Activated naive CD4-positive, alpha-beta T cell treated with anti-CD3 and anti-CD28 coated beads, Interleukin-2, amount 50 U/mL, for 72 hours (primary cell): Measurements from ENCODE around the gene ABCA13. TPM values are rescaled to one million over a fixed set of nuclear protein-coding genes. Genes with fewer than 3 reads are reported as not detected.
A peak's percentile ranks its signal among the peaks of the same experiment; 100 is the strongest.

Experiments
- ATAC-seq, 2 donors: fragments of 150-1000 bp; cut with Tn5 transposase; 2 replicates each; pipeline ENCODE4 v1.10.0; 2021; ENCODE audit warnings: mild to moderate bottlenecking in 2 of 2, moderate library complexity in 2 of 2
- DNase-seq, 2 donors: peaks; one replicate each; pipeline ENCODE4 v3.0.0; 2021 to 2022; ENCODE audit warnings: low spot score in 2 of 2
- H3K27ac Mint-ChIP-seq, 2 donors: one replicate each; pipeline ENCODE4 v1.8.0; 2022; ENCODE audit warnings: mild to moderate bottlenecking in 2 of 2, mixed read lengths in 2 of 2
- H3K36me3 Mint-ChIP-seq, 2 donors: one replicate each; pipeline ENCODE4 v1.8.0; 2022; ENCODE audit warnings: mixed read lengths in 2 of 2
- H3K9me3 Mint-ChIP-seq, 2 donors: one replicate each; pipeline ENCODE4 v1.8.0; 2022; ENCODE audit warnings: mixed read lengths in 2 of 2
- total RNA-seq, 2 donors: library from RNA; stranded (reverse); gene quantifications; one replicate each; pipeline ENCODE4 v1.2.3, GENCODE V29; 2022

The ABCA13 gene
- total RNA-seq, 2 donors from 2014 or later = not detected

DNA sequence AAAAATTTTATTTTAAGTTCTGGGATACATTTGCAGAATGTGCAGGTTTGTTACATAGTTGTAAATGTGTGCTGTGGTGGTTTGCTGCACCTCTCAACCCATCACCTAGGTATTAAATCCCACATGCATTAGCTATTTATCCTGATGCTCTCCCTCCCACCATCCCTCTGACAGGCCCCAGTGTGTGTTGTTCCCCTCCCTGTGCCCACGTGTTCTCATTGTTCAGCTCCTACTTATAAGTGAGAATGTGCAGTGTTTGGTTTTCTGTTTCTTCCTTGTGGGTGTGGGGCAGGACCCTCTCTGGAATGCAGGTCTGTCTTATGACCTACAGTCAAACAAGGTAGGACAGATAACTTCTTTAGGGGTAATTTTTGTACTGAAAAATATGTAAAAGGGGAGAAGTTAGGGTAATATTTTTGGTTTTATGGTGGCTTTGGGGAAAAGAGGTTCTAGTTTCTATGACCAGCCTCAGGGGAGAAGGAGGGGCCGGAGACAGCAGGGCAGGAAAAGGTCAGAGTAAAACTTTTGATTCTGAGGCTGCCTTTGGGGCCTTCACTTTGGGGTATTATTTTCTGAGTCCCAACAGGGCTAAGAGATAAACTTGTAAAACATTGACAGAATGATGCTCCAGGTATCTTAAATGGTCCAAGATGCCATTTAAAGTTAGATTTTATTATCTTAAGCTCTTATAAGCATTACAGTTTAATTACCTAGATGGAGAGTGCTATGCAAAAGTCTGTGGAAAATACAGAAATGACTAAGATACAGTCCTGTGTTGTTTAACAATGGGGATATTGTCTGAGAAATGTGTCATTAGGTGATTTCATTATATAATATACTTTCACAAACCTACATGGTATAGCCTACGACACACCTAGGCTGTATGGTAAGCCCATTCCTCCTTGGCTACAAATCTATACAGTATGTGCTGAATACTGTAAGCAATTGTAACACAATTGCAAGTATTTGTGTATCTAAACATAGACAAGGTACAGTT, 354.8 kb downstream of the ABCA13 start:
- Mint-ChIP-seq H3K36me3 (no peaks in the 10 kb centered on the region), H3K27ac (no peak overlapping the region), H3K9me3 (no peaks in the 10 kb centered on the region)
- ATAC-seq (no peak), DNase-seq (no peak)

- Mint-ChIP-seq H3K27ac (no peak overlapping the region), H3K9me3 (peaks cover 6 to 10% of the 10 kb centered on the region in 2 donors), H3K36me3 (no peaks in the 10 kb centered on the region)
- no peak for ATAC-seq
- DNase-seq = no peak
These were observed 357.4 kb downstream of the ABCA13 start for GRCh38 chr7:48528646-48529045.

DNA sequence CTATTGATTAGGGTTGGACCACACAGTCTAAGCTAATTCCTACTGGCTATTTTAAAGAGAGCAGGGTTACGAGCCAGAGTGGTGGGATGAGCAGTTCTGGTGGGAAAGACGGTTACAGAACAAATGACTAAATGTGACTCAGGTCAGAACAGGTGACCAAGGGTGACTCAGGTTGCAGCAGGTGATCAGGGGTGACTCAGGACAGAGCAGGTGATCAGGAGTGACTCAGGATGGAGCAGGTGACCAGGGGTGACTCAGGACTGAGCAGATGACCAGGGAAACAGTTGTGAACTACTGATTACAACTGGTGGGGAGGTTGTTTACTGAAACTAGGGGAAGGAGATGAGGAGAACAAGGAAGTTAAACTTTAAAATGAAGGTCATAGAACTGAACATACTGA, 366.3 kb downstream of the ABCA13 start:
- DNase-seq = no peak
- H3K9me3 Mint-ChIP-seq = peaks cover 20 to 28% of the 10 kb centered on the region in 2 donors
- no peak overlapping the region for H3K27ac Mint-ChIP-seq
- peak in 1 of 2 donors; percentile 64 for ATAC-seq
- peaks cover 7% of the 10 kb centered on the region in 2 donors for H3K36me3 Mint-ChIP-seq

GRCh38 chr7:48540746-48541145, 369.5 kb downstream of the ABCA13 start:
- Mint-ChIP-seq H3K36me3 (peaks cover 0 to 7% of the 10 kb centered on the region in 2 donors), H3K27ac (no peak overlapping the region), H3K9me3 (peaks cover 7 to 11% of the 10 kb centered on the region in 2 donors)
- ATAC-seq = no peak
- DNase-seq = no peak

GRCh38 chr7:48548667-48549066, 377.4 kb downstream of the ABCA13 start:
- Mint-ChIP-seq H3K9me3 (peaks cover 5 to 7% of the 10 kb centered on the region in 2 donors), H3K36me3 (no peaks in the 10 kb centered on the region), H3K27ac (no peak overlapping the region)
- no peak for ATAC-seq
- DNase-seq = no peak

DNA sequence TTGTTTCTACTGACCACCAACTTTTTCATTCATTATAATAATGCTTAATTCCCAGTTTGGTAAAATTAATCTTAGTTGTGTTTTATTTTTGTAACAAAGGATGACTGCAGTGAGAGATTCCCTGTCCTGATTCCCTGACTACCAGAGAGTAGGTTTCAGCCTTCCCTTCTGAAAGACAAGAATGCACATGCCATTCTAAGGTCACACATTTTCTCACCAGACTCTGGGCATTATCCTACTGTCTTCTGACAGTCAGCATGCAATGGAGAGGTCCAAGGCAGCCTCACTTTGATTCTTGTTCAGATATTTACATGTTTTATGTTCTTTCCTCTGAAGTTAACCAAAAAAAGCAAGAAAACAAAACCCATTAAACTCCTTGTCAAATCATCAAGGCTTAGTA, 380.4 kb downstream of the ABCA13 start:
- no peak for DNase-seq
- no peak for ATAC-seq
- peaks cover 13 to 16% of the 10 kb centered on the region in 2 donors for H3K9me3 Mint-ChIP-seq
- H3K27ac Mint-ChIP-seq = no peak overlapping the region
- no peaks in the 10 kb centered on the region for H3K36me3 Mint-ChIP-seq

DNA sequence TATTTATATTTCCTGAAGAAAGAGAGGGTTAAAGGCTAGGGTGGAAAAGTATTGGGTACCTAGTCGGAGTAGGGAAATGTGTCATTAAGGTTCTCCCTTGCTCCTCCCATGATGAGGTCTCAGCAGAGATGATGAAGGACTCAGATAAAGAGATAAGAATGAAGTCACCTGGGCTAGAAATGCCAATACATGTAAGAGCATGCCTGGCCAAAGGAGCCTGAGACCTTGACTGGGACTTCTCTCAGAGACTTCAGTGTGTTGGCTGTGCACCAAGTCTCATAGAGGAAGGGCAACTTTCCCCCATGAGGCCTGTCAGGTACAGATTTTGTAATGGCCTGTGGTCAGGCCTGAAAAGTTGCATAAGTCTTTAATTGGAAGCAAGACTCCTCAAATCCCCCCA, 392.1 kb downstream of the ABCA13 start:
- ATAC-seq = no peak
- Mint-ChIP-seq H3K36me3 (no peaks in the 10 kb centered on the region), H3K9me3 (peaks cover 0 to 3% of the 10 kb centered on the region in 2 donors)

DNA sequence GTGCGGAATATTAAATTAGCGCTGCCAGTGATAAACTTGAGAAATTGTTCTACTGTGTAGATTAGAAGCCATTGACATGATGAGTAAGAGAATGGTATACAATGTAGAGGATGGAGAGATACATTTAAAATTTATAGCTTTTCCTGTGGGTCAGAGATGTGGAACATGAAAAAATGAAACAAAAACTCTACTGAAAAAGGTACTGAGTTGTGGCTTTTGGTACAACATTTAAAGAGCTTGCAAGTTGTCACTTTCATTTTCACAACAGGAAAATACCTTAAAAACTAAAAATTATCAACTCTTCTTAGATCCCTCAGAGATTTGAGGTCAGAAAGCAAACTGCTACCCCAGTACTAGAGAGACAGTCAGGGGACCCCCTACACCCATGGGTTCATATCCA, 404.3 kb downstream of the ABCA13 start:
- ATAC-seq (no peak), DNase-seq (no peak)
- Mint-ChIP-seq H3K27ac (no peak overlapping the region), H3K9me3 (peaks cover 0 to 5% of the 10 kb centered on the region in 2 donors), H3K36me3 (no peaks in the 10 kb centered on the region)

More for the DNA sequence above, 392.1 kb downstream of the ABCA13 start:
- H3K27ac Mint-ChIP-seq = no peak overlapping the region
- no peak for DNase-seq

GRCh38 chr7:48587475-48587874, 416.2 kb downstream of the ABCA13 start:
- Mint-ChIP-seq H3K27ac (no peak overlapping the region), H3K36me3 (no peaks in the 10 kb centered on the region), H3K9me3 (no peaks in the 10 kb centered on the region)
- ATAC-seq (no peak), DNase-seq (no peak)

- no peaks in the 10 kb centered on the region for H3K36me3 Mint-ChIP-seq
- no peak for ATAC-seq
- no peak overlapping the region for H3K27ac Mint-ChIP-seq
- no peaks in the 10 kb centered on the region for H3K9me3 Mint-ChIP-seq
- DNase-seq = no peak
These were observed 423.1 kb downstream of the ABCA13 start for GRCh38 chr7:48594349-48594748.

DNA sequence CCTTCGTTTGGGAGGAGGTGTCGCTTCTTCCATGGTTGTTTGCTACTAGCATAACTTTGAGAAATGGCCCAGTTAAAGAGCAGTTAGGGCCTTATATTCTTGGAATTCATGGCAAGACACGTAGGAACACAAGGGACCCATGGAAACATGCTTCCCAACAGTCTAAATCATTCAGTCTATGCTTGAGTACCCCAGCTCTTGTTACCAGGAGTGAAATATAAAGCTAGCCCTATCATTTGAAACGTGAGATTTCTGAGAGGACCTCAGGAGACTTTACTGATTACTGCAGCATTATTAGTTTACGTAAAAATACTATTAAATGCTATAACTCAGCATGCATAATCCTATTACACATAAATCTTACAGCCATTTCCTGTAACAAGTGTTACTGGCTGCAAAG, 424.5 kb downstream of the ABCA13 start:
- H3K27ac Mint-ChIP-seq = no peak overlapping the region
- no peak for DNase-seq
- ATAC-seq = no peak
- H3K9me3 Mint-ChIP-seq = no peaks in the 10 kb centered on the region
- no peaks in the 10 kb centered on the region for H3K36me3 Mint-ChIP-seq

- no peak for DNase-seq
- no peak for ATAC-seq
- Mint-ChIP-seq H3K36me3 (no peaks in the 10 kb centered on the region), H3K9me3 (peaks cover 4 to 9% of the 10 kb centered on the region in 2 donors), H3K27ac (no peak overlapping the region)
These were observed 439.4 kb downstream of the ABCA13 start for GRCh38 chr7:48610705-48611104.

DNA sequence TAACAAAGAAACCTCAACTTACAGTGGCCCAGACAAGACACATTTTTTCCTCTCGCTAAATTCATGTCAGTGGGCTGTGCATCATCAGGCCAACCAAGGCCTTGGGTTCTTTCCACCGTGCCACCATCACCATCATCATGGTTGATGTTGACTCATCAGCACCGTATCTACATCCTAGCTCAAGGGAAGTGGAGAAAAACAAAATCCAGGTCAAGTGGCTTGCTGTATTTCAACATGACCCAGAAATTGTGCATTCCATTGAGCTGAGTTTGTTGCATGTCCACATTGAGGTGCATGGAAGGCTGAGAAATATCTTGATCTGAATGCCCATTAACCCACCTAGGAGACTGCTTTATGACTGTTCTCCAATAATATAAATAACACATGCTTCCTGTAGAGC, 440.7 kb downstream of the ABCA13 start:
- Mint-ChIP-seq H3K9me3 (peaks cover 4 to 9% of the 10 kb centered on the region in 2 donors), H3K27ac (no peak overlapping the region), H3K36me3 (no peaks in the 10 kb centered on the region)
- ATAC-seq (no peak), DNase-seq (no peak)

- Mint-ChIP-seq H3K36me3 (no peaks in the 10 kb centered on the region), H3K27ac (no peak overlapping the region), H3K9me3 (peaks cover 4 to 6% of the 10 kb centered on the region in 2 donors)
- ATAC-seq (no peak), DNase-seq (no peak)
These were observed 446.2 kb downstream of the ABCA13 start for GRCh38 chr7:48617508-48617907.

DNA sequence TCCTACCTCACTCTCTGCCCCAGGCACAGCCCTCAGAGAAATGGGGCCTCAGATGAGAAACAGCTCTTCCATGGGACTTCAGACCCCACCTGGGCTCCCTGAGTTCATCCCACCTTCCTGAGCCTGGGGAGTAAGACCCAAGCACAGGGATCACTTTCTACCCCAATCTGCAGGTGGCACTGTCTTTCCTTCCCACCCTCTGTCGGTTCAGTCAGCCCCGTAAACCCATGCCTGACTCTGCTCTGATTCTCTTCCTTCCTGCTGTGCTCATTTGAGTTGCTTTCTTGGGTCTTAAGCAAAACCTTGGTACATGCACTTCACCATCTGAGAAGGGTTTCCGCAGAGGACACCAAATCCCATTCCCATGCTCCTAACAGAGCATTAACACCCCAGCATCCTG, 446.7 kb downstream of the ABCA13 start:
- Mint-ChIP-seq H3K27ac (no peak overlapping the region), H3K9me3 (peaks cover 4 to 7% of the 10 kb centered on the region in 2 donors), H3K36me3 (no peaks in the 10 kb centered on the region)
- DNase-seq (no peak), ATAC-seq (no peak)

GRCh38 chr7:48621076-48621475, 449.8 kb downstream of the ABCA13 start:
- DNase-seq (no peak), ATAC-seq (no peak)
- H3K27ac Mint-ChIP-seq = no peak overlapping the region
- H3K9me3 Mint-ChIP-seq = peaks cover 9 to 19% of the 10 kb centered on the region in 2 donors
- H3K36me3 Mint-ChIP-seq = no peaks in the 10 kb centered on the region

- DNase-seq = no peak
- H3K36me3 Mint-ChIP-seq = no peaks in the 10 kb centered on the region
- no peak overlapping the region for H3K27ac Mint-ChIP-seq
- H3K9me3 Mint-ChIP-seq = peaks cover 12 to 24% of the 10 kb centered on the region in 2 donors
- ATAC-seq = no peak
These were observed 455.9 kb downstream of the ABCA13 start for GRCh38 chr7:48627164-48627563.
